IMR-90 (cell line): ENCODE results near the gene RASGEF1C.

Source experiments
- CEBPB ChIP-seq: IDR thresholded peaks from 2 replicates; pipeline ENCODE4 v1.6.1; 2012; ENCODE audit warnings: low read depth, low read length, improper control_type of control experiment
- CHD1 ChIP-seq: IDR thresholded peaks from 2 replicates; pipeline ENCODE4 v1.6.1; 2012; ENCODE audit warnings: low read depth, low read length, improper control_type of control experiment
- MAFK ChIP-seq: IDR thresholded peaks from 2 replicates; pipeline ENCODE4 v1.6.1; 2012; ENCODE audit warnings: low read depth, low read length, improper control_type of control experiment
- MAZ ChIP-seq: IDR thresholded peaks from 2 replicates; pipeline ENCODE4 v1.6.1; 2012; ENCODE audit warnings: low read depth, mild to moderate bottlenecking, low read length, improper control_type of control experiment, moderate library complexity, borderline replicate concordance
- NFE2L2 ChIP-seq: fragments of 150-350 bp; IDR thresholded peaks from 2 replicates; pipeline ENCODE4 v1.6.1; 2016; ENCODE audit warnings: low read depth, mild to moderate bottlenecking, low read length
- POLR2A ChIP-seq: IDR thresholded peaks from 2 replicates; pipeline ENCODE4 v1.6.1; 2012; ENCODE audit warnings: mild to moderate bottlenecking, low read depth, low read length
- RAD21 ChIP-seq: IDR thresholded peaks from 2 replicates; pipeline ENCODE4 v1.6.1; 2012; ENCODE audit warnings: low read length, improper control_type of control experiment
- RCOR1 ChIP-seq: IDR thresholded peaks from 2 replicates; pipeline ENCODE4 v1.6.1; 2012; ENCODE audit warnings: mild to moderate bottlenecking, low read length, improper control_type of control experiment; ENCODE audit not compliant: insufficient replicate concordance
- TF ChIP-seq, protein P1 (sequence below): conservative IDR thresholded peaks from 2 replicates; pipeline ENCODE4 v1.5.1; 2012; ENCODE audit warnings: mild to moderate bottlenecking, low read depth, low read length, improper control_type of control experiment
- TF ChIP-seq, protein P2 (sequence below): fragments of 150-350 bp; IDR thresholded peaks from 2 replicates; pipeline ENCODE4 v1.6.1; 2016; ENCODE audit warnings: low read depth, mild to moderate bottlenecking, low read length, moderate library complexity, borderline replicate concordance
- TF ChIP-seq, protein P3 (sequence below): fragments of 150-350 bp; IDR thresholded peaks from 2 replicates; pipeline ENCODE4 v1.6.1; 2017; ENCODE audit warnings: mild to moderate bottlenecking, antibody characterized with exemption, low read length, low read depth

DNA sequence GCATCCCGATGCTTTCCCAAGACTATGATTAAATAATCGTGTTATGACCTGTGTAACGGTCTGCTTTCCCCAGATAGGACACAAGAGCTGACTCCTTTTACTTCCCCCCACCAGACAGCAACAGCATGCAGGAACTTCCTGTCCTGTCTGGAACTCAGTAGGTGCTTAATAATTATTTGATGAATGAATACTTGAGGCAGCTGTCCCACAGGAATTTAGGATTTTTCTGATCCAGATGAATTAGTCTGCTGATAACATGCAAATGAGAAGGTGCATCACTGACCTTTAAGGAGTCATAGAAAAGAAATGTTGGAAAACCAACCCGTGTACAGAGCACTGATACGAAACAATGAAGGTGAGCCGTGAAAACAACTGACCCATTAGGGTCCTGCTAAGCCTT lies 149.7 kb downstream of the RASGEF1C start:
- TF ChIP-seq, protein P1, sequence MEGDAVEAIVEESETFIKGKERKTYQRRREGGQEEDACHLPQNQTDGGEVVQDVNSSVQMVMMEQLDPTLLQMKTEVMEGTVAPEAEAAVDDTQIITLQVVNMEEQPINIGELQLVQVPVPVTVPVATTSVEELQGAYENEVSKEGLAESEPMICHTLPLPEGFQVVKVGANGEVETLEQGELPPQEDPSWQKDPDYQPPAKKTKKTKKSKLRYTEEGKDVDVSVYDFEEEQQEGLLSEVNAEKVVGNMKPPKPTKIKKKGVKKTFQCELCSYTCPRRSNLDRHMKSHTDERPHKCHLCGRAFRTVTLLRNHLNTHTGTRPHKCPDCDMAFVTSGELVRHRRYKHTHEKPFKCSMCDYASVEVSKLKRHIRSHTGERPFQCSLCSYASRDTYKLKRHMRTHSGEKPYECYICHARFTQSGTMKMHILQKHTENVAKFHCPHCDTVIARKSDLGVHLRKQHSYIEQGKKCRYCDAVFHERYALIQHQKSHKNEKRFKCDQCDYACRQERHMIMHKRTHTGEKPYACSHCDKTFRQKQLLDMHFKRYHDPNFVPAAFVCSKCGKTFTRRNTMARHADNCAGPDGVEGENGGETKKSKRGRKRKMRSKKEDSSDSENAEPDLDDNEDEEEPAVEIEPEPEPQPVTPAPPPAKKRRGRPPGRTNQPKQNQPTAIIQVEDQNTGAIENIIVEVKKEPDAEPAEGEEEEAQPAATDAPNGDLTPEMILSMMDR = no peak
- TF ChIP-seq RAD21 (no peak), POLR2A (no peak), MAFK (no peak), MAZ (no peak), CEBPB (no peak), NFE2L2 (no peak), RCOR1 (no peak), CHD1 (no peak)
- TF ChIP-seq, protein P2, sequence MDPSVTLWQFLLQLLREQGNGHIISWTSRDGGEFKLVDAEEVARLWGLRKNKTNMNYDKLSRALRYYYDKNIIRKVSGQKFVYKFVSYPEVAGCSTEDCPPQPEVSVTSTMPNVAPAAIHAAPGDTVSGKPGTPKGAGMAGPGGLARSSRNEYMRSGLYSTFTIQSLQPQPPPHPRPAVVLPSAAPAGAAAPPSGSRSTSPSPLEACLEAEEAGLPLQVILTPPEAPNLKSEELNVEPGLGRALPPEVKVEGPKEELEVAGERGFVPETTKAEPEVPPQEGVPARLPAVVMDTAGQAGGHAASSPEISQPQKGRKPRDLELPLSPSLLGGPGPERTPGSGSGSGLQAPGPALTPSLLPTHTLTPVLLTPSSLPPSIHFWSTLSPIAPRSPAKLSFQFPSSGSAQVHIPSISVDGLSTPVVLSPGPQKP = no peak
- TF ChIP-seq, protein P3, sequence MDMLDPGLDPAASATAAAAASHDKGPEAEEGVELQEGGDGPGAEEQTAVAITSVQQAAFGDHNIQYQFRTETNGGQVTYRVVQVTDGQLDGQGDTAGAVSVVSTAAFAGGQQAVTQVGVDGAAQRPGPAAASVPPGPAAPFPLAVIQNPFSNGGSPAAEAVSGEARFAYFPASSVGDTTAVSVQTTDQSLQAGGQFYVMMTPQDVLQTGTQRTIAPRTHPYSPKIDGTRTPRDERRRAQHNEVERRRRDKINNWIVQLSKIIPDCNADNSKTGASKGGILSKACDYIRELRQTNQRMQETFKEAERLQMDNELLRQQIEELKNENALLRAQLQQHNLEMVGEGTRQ = no peak
